Measurements from ENCODE around the gene BLTP2. TPM values are rescaled to one million over a fixed set of nuclear protein-coding genes. Genes with fewer than 3 reads are reported as not detected.

The BLTP2 gene
- total RNA-seq, 1 donor from 2014 or later, result 190 TPM

- DNase-seq (ENCODE audit: low spot score, unreplicated experiment), result no peak
- TF ChIP-seq CTCF (IDR thresholded peaks at IDR 0.05; ENCODE audit: unreplicated experiment), result no peak
- Mint-ChIP-seq H3K27me3 (no peaks in the 10 kb centered on the region), H3K27ac (no peak overlapping the region), H3K4me3 (ENCODE audit: low read depth) (no peak overlapping the region), H3K4me1 (ENCODE audit: low read depth) (no peaks in the 10 kb centered on the region), H3K36me3 (ENCODE audit: insufficient read depth) (peaks cover 36% of the 10 kb centered on the region), H3K9me3 (ENCODE audit: low read depth) (no peaks in the 10 kb centered on the region)
Measured at GRCh38 chr17:28622186-28622585, 22.8 kb downstream of the BLTP2 start.

GRCh38 chr17:28620010-28620409 lies 24.9 kb downstream of the BLTP2 start:
- no peak overlapping the region for H3K27ac Mint-ChIP-seq
- H3K27me3 Mint-ChIP-seq, result no peaks in the 10 kb centered on the region
- no peaks in the 10 kb centered on the region for H3K4me1 Mint-ChIP-seq (ENCODE audit: low read depth)
- H3K36me3 Mint-ChIP-seq (ENCODE audit: insufficient read depth), result peaks cover 42% of the 10 kb centered on the region
- no peak overlapping the region for H3K4me3 Mint-ChIP-seq (ENCODE audit: low read depth)
- no peak for DNase-seq (ENCODE audit: low spot score, unreplicated experiment)
- TF ChIP-seq CTCF (IDR thresholded peaks at IDR 0.05; ENCODE audit: unreplicated experiment), result no peak
- no peaks in the 10 kb centered on the region for H3K9me3 Mint-ChIP-seq (ENCODE audit: low read depth)

DNA sequence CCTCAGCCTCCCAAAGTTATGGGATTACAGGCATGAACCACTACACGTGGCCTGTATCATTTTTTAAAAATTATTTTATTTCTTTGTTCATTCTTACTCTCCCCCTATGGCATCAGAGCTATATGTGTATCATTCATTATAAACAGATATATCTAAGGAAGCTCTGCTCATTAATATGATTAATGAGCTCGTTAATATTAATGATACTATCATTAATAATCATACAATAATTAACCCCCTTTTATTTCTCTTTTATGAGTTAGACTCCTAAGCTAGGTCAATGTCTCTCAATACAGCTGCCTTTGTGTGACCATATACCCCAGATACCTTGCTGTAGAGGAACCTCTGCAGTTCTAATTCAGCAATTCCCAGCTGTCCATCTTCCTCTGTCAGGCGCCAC lies 26.5 kb downstream of the BLTP2 start:
- no peak for DNase-seq (ENCODE audit: low spot score, unreplicated experiment)
- no peaks in the 10 kb centered on the region for H3K4me1 Mint-ChIP-seq (ENCODE audit: low read depth)
- H3K4me3 Mint-ChIP-seq (ENCODE audit: low read depth), result no peak overlapping the region
- H3K36me3 Mint-ChIP-seq (ENCODE audit: insufficient read depth), result peaks cover 46% of the 10 kb centered on the region
- H3K27ac Mint-ChIP-seq, result no peak overlapping the region
- TF ChIP-seq CTCF (IDR thresholded peaks at IDR 0.05; ENCODE audit: unreplicated experiment), result no peak
- no peaks in the 10 kb centered on the region for H3K9me3 Mint-ChIP-seq (ENCODE audit: low read depth)
- H3K27me3 Mint-ChIP-seq, result no peaks in the 10 kb centered on the region

DNA sequence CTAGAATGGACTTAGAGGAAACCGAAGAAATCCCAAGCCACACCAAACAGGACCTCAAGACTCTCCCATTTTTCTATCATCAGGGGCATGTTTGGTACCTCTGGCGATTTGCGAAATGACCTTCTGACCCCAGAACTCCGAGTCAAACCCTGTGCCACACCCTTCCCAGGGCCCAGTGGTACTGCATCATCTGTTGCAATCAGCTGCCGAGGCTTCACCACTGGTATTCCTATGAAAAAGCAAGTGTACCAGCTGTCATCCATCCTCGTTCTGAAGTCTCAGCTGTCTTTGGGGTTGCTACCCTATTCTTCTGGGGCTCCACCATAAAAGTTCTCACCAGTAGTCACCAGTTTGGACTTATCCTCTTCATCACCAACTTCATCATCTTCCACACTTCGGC lies 28.7 kb downstream of the BLTP2 start:
- peaks cover 36% of the 10 kb centered on the region for H3K36me3 Mint-ChIP-seq (ENCODE audit: insufficient read depth)
- no peaks in the 10 kb centered on the region for H3K27me3 Mint-ChIP-seq
- H3K4me1 Mint-ChIP-seq (ENCODE audit: low read depth), result no peaks in the 10 kb centered on the region
- H3K9me3 Mint-ChIP-seq (ENCODE audit: low read depth), result no peaks in the 10 kb centered on the region
- H3K4me3 Mint-ChIP-seq (ENCODE audit: low read depth), result no peak overlapping the region
- no peak for TF ChIP-seq CTCF (IDR thresholded peaks at IDR 0.05; ENCODE audit: unreplicated experiment)
- no peak for DNase-seq (ENCODE audit: low spot score, unreplicated experiment)
- no peak overlapping the region for H3K27ac Mint-ChIP-seq

GRCh38 chr17:28615260-28615940 lies 29.6 kb downstream of the BLTP2 start:
- H3K27me3 Mint-ChIP-seq, result no peaks in the 10 kb centered on the region
- peaks cover 35% of the 10 kb centered on the region for H3K36me3 Mint-ChIP-seq (ENCODE audit: insufficient read depth)

More at GRCh38 chr17:28615260-28615940, 29.6 kb downstream of the BLTP2 start:
- Mint-ChIP-seq H3K4me3 (ENCODE audit: low read depth) (no peak overlapping the region), H3K4me1 (ENCODE audit: low read depth) (no peaks in the 10 kb centered on the region), H3K9me3 (ENCODE audit: low read depth) (no peaks in the 10 kb centered on the region), H3K27ac (no peak overlapping the region)
- no peak for DNase-seq (ENCODE audit: low spot score, unreplicated experiment)
- no peak for TF ChIP-seq CTCF (IDR thresholded peaks at IDR 0.05; ENCODE audit: unreplicated experiment)

Measured in progenitor cell of endocrine pancreas (in vitro differentiated cells).